ENCODE measurements around the gene FAM222A. TPM values are rescaled to one million over a fixed set of nuclear protein-coding genes. Genes with fewer than 3 reads are reported as not detected.

FAM222A gene
- total RNA-seq, 1 donor from 2014 or later, result 0.58 TPM

DNA sequence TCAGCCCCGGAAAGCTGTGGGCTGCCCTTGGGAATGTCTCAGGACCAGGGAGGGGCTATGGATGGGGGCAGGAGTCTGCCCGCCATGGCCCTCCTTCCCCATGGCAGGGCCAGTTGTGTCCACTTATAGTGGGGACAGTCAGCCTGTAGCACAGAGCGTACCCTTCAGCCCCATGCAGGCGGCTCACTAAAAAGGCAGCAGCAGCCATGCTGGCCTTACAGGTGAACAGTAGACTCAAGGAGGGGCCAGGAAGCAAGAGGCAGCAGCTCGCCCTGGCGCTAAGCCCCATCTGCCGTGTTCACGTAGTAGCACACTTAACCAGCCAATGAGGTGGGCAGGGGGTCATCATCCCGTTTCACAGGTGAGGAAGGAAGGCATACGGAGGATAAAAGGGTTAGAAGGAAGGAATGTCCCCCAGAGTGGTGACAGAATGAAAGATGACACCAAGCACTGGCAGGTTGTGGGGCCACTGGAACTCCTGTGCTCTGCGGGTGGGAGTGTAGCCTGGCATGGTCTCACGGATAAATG, 52.7 kb downstream of the FAM222A start:
- Histone ChIP-seq H3K36me3 (ENCODE audit: control insufficient read depth, insufficient read depth, low read length) (no peaks in the 10 kb centered on the region), H3K27me3 (ENCODE audit: control insufficient read depth, insufficient read depth, low read length) (peaks cover 4% of the 10 kb centered on the region), H3K4me3 (ENCODE audit: low read depth, low read length) (no peak overlapping the region)
- TF ChIP-seq, protein P1, sequence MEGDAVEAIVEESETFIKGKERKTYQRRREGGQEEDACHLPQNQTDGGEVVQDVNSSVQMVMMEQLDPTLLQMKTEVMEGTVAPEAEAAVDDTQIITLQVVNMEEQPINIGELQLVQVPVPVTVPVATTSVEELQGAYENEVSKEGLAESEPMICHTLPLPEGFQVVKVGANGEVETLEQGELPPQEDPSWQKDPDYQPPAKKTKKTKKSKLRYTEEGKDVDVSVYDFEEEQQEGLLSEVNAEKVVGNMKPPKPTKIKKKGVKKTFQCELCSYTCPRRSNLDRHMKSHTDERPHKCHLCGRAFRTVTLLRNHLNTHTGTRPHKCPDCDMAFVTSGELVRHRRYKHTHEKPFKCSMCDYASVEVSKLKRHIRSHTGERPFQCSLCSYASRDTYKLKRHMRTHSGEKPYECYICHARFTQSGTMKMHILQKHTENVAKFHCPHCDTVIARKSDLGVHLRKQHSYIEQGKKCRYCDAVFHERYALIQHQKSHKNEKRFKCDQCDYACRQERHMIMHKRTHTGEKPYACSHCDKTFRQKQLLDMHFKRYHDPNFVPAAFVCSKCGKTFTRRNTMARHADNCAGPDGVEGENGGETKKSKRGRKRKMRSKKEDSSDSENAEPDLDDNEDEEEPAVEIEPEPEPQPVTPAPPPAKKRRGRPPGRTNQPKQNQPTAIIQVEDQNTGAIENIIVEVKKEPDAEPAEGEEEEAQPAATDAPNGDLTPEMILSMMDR (IDR thresholded peaks at IDR 0.05; ENCODE audit: insufficient read depth, low read length, poor library complexity, severe bottlenecking), result no peak
- DNase-seq (ENCODE audit: low read depth), result no peak

DNA sequence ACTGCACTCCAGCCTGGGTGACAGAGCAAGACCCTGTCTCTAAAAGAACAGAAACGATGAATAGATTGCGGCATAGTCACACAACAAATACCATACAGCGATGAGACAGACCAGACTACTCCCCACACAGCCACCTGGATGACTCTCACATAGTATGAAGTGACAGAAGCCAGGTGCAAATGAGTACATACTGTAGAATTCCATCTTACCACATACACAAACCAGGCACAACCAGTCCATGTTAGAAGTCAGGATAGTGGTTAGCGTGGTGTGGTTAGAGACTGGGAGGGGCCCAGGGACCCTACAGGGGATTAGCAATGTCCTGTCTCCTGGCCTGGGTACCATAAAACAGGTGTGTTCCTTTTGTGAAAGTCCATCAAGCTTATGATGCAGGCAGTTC, 53.8 kb downstream of the FAM222A start:
- DNase-seq (ENCODE audit: low read depth), result no peak
- H3K4me3 ChIP-seq (ENCODE audit: low read depth, low read length), result no peak overlapping the region
- no peaks in the 10 kb centered on the region for H3K36me3 ChIP-seq (ENCODE audit: control insufficient read depth, insufficient read depth, low read length)
- H3K27me3 ChIP-seq (ENCODE audit: control insufficient read depth, insufficient read depth, low read length), result peaks cover 4% of the 10 kb centered on the region
- TF ChIP-seq, protein P1 (IDR thresholded peaks at IDR 0.05; ENCODE audit: insufficient read depth, low read length, poor library complexity, severe bottlenecking), result no peak

DNA sequence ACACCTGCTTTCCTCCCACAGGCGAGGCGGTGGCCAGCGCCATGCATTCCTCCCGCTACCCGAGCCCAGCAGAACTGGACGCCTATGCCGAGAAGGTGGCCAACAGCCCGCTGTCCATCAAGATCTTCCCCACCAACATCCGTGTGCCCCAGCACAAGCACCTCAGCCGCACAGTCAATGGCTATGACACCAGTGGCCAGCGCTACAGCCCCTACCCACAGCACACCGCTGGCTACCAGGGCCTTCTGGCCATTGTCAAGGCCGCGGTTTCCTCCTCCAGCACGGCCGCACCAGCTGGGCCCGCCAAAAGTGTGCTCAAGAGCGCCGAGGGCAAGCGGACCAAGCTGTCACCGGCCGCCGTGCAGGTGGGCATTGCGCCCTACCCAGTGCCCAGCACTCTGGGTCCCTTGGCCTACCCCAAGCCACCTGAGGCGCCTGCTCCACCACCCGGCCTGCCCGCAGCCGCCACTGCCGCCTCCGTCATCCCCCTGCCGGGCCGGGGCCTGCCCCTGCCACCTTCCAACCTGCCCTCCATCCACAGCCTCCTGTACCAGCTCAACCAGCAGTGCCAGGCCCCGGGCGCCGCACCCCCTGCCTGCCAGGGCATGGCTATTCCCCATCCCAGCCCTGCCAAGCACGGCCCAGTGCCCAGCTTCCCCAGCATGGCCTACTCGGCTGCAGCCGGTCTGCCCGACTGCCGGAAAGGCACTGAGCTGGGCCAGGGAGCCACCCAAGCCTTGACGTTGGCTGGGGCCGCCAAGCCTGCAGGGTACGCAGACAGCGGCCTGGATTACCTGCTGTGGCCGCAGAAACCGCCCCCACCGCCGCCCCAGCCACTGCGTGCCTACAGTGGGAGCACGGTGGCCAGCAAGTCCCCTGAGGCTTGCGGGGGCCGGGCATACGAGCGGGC, 54.6 kb downstream of the FAM222A start:
- peaks cover 4% of the 10 kb centered on the region for H3K27me3 ChIP-seq (ENCODE audit: control insufficient read depth, insufficient read depth, low read length)
- H3K4me3 ChIP-seq (ENCODE audit: low read depth, low read length), result no peak overlapping the region
- DNase-seq (ENCODE audit: low read depth), result no peak
- TF ChIP-seq, protein P1 (IDR thresholded peaks at IDR 0.05; ENCODE audit: insufficient read depth, low read length, poor library complexity, severe bottlenecking), result no peak
- H3K36me3 ChIP-seq (ENCODE audit: control insufficient read depth, insufficient read depth, low read length), result no peaks in the 10 kb centered on the region

DNA sequence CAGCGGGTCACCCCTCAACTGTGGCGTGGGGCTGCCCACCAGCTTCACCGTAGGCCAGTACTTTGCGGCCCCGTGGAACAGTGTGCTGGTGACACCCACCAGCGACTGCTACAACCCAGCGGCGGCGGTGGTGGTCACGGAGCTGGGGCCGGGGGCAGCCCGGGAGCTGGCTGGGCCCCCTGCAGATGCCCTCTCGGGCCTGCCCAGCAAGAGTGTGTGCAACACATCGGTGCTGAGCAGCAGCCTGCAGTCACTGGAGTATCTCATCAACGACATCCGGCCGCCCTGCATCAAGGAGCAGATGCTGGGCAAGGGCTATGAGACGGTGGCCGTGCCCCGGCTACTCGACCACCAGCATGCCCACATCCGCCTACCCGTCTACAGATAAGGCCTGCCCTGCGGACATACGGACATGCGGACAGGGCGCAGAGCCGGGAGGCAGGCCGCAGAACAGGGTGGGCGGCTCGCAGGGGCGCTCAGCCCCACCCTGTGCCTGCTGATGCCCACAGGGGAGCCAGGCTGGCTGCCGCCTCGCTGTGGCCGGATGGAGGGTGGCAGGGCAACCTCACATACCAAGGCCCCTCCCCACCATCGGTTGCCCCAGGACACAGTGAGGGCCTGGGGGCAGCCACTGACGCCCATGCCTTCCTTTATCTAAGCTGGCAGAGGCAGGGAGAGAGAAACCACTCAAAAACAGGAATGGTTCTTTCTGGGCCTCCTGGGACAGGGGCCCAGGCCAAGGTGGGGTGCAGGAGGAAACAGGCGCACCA, 55.5 kb downstream of the FAM222A start:
- TF ChIP-seq, protein P1 (IDR thresholded peaks at IDR 0.05; ENCODE audit: insufficient read depth, low read length, poor library complexity, severe bottlenecking), result no peak
- Histone ChIP-seq H3K4me3 (ENCODE audit: low read depth, low read length) (no peak overlapping the region), H3K27me3 (ENCODE audit: control insufficient read depth, insufficient read depth, low read length) (peaks cover 6% of the 10 kb centered on the region), H3K36me3 (ENCODE audit: control insufficient read depth, insufficient read depth, low read length) (no peaks in the 10 kb centered on the region)
- no peak for DNase-seq (ENCODE audit: low read depth)

- DNase-seq (ENCODE audit: low read depth), result no peak
- Histone ChIP-seq H3K27me3 (ENCODE audit: control insufficient read depth, insufficient read depth, low read length) (peaks cover 2% of the 10 kb centered on the region), H3K36me3 (ENCODE audit: control insufficient read depth, insufficient read depth, low read length) (no peaks in the 10 kb centered on the region), H3K4me3 (ENCODE audit: low read depth, low read length) (no peak overlapping the region)
- TF ChIP-seq, protein P1 (IDR thresholded peaks at IDR 0.05; ENCODE audit: insufficient read depth, low read length, poor library complexity, severe bottlenecking), result no peak
Observed at GRCh38 chr12:109770104-109770860, 56.7 kb downstream of the FAM222A start.
